Karpas-422 (cell line): ENCODE results near the gene AVPR2. TPM values are rescaled to one million over a fixed set of nuclear protein-coding genes. Genes with fewer than 3 reads are reported as not detected.

ENCODE experiments used
- DNase-seq: peaks from one replicate; pipeline ENCODE4 v3.0.0-alpha.2; 2015
- H2AFZ ChIP-seq: fragments of 200-600 bp; sonication (generic); 2 replicates; pipeline ENCODE4 v1.6.1; 2014; ENCODE audit warnings: antibody characterized with exemption, low read length, mixed read lengths
- H3K27ac ChIP-seq: fragments of 200-600 bp; sonication (generic); 2 replicates; pipeline ENCODE4 v1.5.1; 2014; ENCODE audit warnings: mild to moderate bottlenecking, low read length, moderate library complexity
- H3K27me3 ChIP-seq: fragments of 200-600 bp; sonication (generic); 2 replicates; pipeline ENCODE4 v1.6.1; 2014; ENCODE audit warnings: low read length, mixed read lengths
- H3K36me3 ChIP-seq: fragments of 200-600 bp; sonication (generic); 2 replicates; pipeline ENCODE4 v1.6.1; 2014; ENCODE audit warnings: low read length, mixed read lengths; ENCODE audit not compliant: insufficient read depth
- H3K4me1 ChIP-seq: fragments of 200-600 bp; sonication (generic); 2 replicates; pipeline ENCODE4 v1.6.1; 2014; ENCODE audit warnings: mild to moderate bottlenecking, low read length, mixed read lengths
- H3K4me2 ChIP-seq: fragments of 200-600 bp; sonication (generic); 2 replicates; pipeline ENCODE4 v1.6.1; 2014; ENCODE audit warnings: low read length, low read depth, mild to moderate bottlenecking; ENCODE audit not compliant: poor library complexity, severe bottlenecking
- H3K4me3 ChIP-seq: fragments of 200-600 bp; sonication (generic); 2 replicates; pipeline ENCODE4 v1.5.1; 2014; ENCODE audit warnings: mild to moderate bottlenecking, antibody characterized with exemption, low read length, mixed read lengths
- H3K79me2 ChIP-seq: fragments of 200-600 bp; sonication (generic); 2 replicates; pipeline ENCODE4 v1.6.1; 2014; ENCODE audit warnings: mild to moderate bottlenecking, low read length, mixed read lengths
- H3K9ac ChIP-seq: fragments of 200-600 bp; sonication (generic); 2 replicates; pipeline ENCODE4 v1.6.0; 2014; ENCODE audit warnings: low read length
- H3K9me2 ChIP-seq: fragments of 200-600 bp; sonication (generic), shearing (Covaris generic); replicated peaks from 2 replicates; pipeline ENCODE4 v1.6.0; 2014; ENCODE audit warnings: mild to moderate bottlenecking, low read length, moderate library complexity; ENCODE audit not compliant: insufficient read depth
- H3K9me3 ChIP-seq: fragments of 300-700, 200-600 bp; sonication (generic); 2 replicates; pipeline ENCODE4 v1.6.1; 2014; ENCODE audit warnings: low read length, mixed read lengths
- H4K20me1 ChIP-seq: fragments of 200-600 bp; sonication (generic); 2 replicates; pipeline ENCODE4 v1.6.1; 2014; ENCODE audit warnings: mild to moderate bottlenecking, antibody characterized with exemption, low read length, low read depth; ENCODE audit not compliant: insufficient read depth
- total RNA-seq: library from RNA; depleted of rRNA; stranded (reverse); fragments of >200 nt; shearing (Covaris generic); gene quantifications from 2 replicates; pipeline ENCODE4 v1.2.3, GENCODE V29; 2014; ENCODE audit warnings: low replicate concordance

AVPR2 gene
- total RNA-seq, 1 experiment from 2014 or later: not detected

- H3K27me3 ChIP-seq: no peaks in the 10 kb centered on the region
- H4K20me1 ChIP-seq: 0 out of 2 replicates have a peak, but pooled peaks cover 4% of the 10 kb centered on the region
- H3K27ac ChIP-seq: no peak overlapping the region
- no peaks in the 10 kb centered on the region for H3K9me3 ChIP-seq
- no peak overlapping the region for H3K9ac ChIP-seq
- H3K36me3 ChIP-seq: peaks cover 8% of the 10 kb centered on the region
- no peaks in the 10 kb centered on the region for H3K4me1 ChIP-seq
- no peaks in the 10 kb centered on the region for H3K79me2 ChIP-seq
- no peak for DNase-seq
- no peak overlapping the region for H2AFZ ChIP-seq
- no peak overlapping the region for H3K4me2 ChIP-seq
- no peak overlapping the region for H3K4me3 ChIP-seq
- H3K9me2 ChIP-seq: no peaks in the 10 kb centered on the region
Observed at GRCh38 chrX:153948002-153948466, 43.6 kb downstream of the AVPR2 start.

- Histone ChIP-seq H3K9ac (no peak overlapping the region), H3K4me1 (no peaks in the 10 kb centered on the region), H3K4me2 (no peak overlapping the region), H3K9me2 (no peaks in the 10 kb centered on the region), H3K79me2 (no peaks in the 10 kb centered on the region), H3K9me3 (no peaks in the 10 kb centered on the region), H3K27me3 (no peaks in the 10 kb centered on the region), H4K20me1 (0 out of 2 replicates have a peak, but pooled peaks cover 4% of the 10 kb centered on the region), H3K4me3 (no peak overlapping the region), H3K36me3 (peaks cover 11% of the 10 kb centered on the region), H3K27ac (no peak overlapping the region), H2AFZ (no peak overlapping the region)
- no peak for DNase-seq
Observed at GRCh38 chrX:153948847-153949805, 44.7 kb downstream of the AVPR2 start.

- Histone ChIP-seq H3K9me3 (no peaks in the 10 kb centered on the region), H3K4me3 (no peak overlapping the region), H3K36me3 (peaks cover 11% of the 10 kb centered on the region), H3K4me1 (no peaks in the 10 kb centered on the region), H3K27me3 (no peaks in the 10 kb centered on the region), H2AFZ (no peak overlapping the region), H3K4me2 (no peak overlapping the region), H3K9me2 (no peaks in the 10 kb centered on the region), H3K27ac (no peak overlapping the region), H3K79me2 (no peaks in the 10 kb centered on the region), H4K20me1 (0 out of 2 replicates have a peak, but pooled peaks cover 4% of the 10 kb centered on the region), H3K9ac (no peak overlapping the region)
- DNase-seq: no peak
Observed at GRCh38 chrX:153950127-153950526, 45.7 kb downstream of the AVPR2 start.

- H3K4me1 ChIP-seq: no peaks in the 10 kb centered on the region
- H3K4me3 ChIP-seq: no peak overlapping the region
- H3K9ac ChIP-seq: no peak overlapping the region
- H4K20me1 ChIP-seq: 0 out of 2 replicates have a peak, but pooled peaks cover 4% of the 10 kb centered on the region
- no peaks in the 10 kb centered on the region for H3K79me2 ChIP-seq
- H3K27me3 ChIP-seq: no peaks in the 10 kb centered on the region
- no peak overlapping the region for H3K27ac ChIP-seq
- H3K4me2 ChIP-seq: no peak overlapping the region
- no peaks in the 10 kb centered on the region for H3K9me3 ChIP-seq
- peaks cover 11% of the 10 kb centered on the region for H3K36me3 ChIP-seq
- no peak overlapping the region for H2AFZ ChIP-seq
- no peak for DNase-seq
- H3K9me2 ChIP-seq: no peaks in the 10 kb centered on the region
Observed at GRCh38 chrX:153951683-153952372, 47.4 kb downstream of the AVPR2 start.

GRCh38 chrX:153952373-153953026, 48.0 kb downstream of the AVPR2 start:
- no peak overlapping the region for H3K27ac ChIP-seq

DNA sequence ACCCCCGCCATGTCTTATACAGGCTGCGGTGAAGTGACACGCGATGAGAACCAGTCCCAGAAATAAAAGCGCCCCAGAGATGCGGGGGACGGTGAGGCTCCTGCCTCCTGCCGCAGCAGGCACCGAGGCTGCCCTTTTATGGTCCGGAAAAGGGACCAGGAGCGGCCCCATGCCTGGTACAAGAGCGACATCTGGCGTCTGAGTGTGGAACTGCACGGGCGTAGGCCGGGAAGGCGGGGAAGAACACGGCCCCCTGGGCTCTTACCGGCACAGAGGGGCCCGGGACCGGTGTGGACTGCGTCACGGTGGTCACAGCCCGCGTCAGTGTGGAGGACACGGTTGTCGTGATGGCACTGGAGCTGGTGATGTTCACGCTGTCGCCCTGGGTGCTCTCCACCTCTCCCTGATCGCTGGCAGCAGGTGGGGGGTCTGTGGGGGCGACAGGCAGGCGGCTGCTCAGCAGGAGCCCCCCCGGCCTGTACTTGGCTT, 48.9 kb downstream of the AVPR2 start:
- peaks cover 11% of the 10 kb centered on the region for H3K36me3 ChIP-seq
- no peaks in the 10 kb centered on the region for H3K27me3 ChIP-seq
- H2AFZ ChIP-seq: no peak overlapping the region
- H3K9me3 ChIP-seq: no peaks in the 10 kb centered on the region
- peak; percentile 93 for DNase-seq
- no peaks in the 10 kb centered on the region for H3K9me2 ChIP-seq
- no peak overlapping the region for H3K4me3 ChIP-seq
- 0 out of 2 replicates have a peak, but pooled peaks cover 4% of the 10 kb centered on the region for H4K20me1 ChIP-seq
- no peak overlapping the region for H3K9ac ChIP-seq
- H3K79me2 ChIP-seq: no peaks in the 10 kb centered on the region
- no peak overlapping the region for H3K27ac ChIP-seq
- no peak overlapping the region for H3K4me2 ChIP-seq
- H3K4me1 ChIP-seq: no peaks in the 10 kb centered on the region

More at GRCh38 chrX:153952373-153953026, 48.0 kb downstream of the AVPR2 start:
- Histone ChIP-seq H3K9ac (no peak overlapping the region), H3K9me3 (no peaks in the 10 kb centered on the region), H2AFZ (no peak overlapping the region), H4K20me1 (0 out of 2 replicates have a peak, but pooled peaks cover 4% of the 10 kb centered on the region), H3K9me2 (no peaks in the 10 kb centered on the region), H3K79me2 (no peaks in the 10 kb centered on the region), H3K27me3 (no peaks in the 10 kb centered on the region), H3K4me3 (no peak overlapping the region), H3K4me1 (no peaks in the 10 kb centered on the region), H3K36me3 (peaks cover 11% of the 10 kb centered on the region), H3K4me2 (no peak overlapping the region)
- DNase-seq: no peak

- Histone ChIP-seq H3K36me3 (peaks cover 11% of the 10 kb centered on the region), H3K27ac (no peak overlapping the region), H3K79me2 (no peaks in the 10 kb centered on the region), H3K9me2 (no peaks in the 10 kb centered on the region), H3K4me3 (no peak overlapping the region), H3K9ac (no peak overlapping the region), H3K4me1 (no peaks in the 10 kb centered on the region), H4K20me1 (0 out of 2 replicates have a peak, but pooled peaks cover 4% of the 10 kb centered on the region), H3K4me2 (no peak overlapping the region), H3K9me3 (no peaks in the 10 kb centered on the region), H2AFZ (no peak overlapping the region), H3K27me3 (no peaks in the 10 kb centered on the region)
- no peak for DNase-seq
Observed at GRCh38 chrX:153953892-153954557, 49.6 kb downstream of the AVPR2 start.
